Stimulated activated CD4-positive, alpha-beta T cell treated with anti-CD3 and anti-CD28 coated beads, Interleukin-12 subunit alpha, Interleukin-12 subunit beta, amount 100 ng/mL, for 4 hours (primary cell): ENCODE results near the gene NPHP4.

Source experiments
- DNase-seq: peaks from one replicate; pipeline ENCODE4 v3.0.0-alpha.2; 2020

NPHP4 gene

DNA sequence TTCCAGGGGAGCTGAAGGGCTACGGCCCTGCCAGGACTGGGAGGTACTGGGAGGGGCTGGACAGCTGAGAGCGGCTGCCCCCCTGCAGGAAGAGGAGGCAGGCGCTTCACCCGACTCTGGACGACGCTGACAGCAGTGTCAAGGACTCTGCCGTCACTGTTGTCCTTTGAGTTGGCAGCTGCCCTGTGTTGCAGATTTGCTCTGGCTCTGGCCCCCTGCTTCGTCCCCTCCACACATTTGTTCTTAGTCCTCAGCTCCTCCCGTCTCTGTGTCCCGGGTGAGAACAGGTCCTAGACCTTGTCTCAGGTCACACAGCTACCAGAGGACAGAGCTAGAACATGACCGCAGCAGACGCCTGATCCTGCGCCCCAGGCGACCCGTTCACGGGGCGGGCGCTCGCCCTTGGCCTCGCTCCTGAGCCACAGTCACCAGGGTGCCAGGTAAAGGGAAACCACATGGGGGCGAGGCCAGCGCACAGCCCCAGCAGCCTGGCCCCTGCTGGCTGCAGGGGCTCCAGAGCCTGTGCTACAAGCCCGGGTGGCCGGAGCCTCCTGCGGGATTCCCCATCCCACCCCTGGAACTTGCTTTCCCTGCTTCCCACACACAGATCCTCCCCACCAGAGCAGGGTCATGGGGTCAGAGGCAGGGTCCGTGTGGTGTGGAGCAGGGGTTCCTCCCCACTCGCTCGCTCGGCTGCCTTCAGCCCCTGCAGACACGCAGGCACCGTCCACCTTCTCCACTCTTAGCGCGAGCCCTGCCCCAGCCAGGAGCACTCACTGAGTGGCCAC lies 10.7 kb upstream of the NPHP4 start:
- no peak for DNase-seq

DNA sequence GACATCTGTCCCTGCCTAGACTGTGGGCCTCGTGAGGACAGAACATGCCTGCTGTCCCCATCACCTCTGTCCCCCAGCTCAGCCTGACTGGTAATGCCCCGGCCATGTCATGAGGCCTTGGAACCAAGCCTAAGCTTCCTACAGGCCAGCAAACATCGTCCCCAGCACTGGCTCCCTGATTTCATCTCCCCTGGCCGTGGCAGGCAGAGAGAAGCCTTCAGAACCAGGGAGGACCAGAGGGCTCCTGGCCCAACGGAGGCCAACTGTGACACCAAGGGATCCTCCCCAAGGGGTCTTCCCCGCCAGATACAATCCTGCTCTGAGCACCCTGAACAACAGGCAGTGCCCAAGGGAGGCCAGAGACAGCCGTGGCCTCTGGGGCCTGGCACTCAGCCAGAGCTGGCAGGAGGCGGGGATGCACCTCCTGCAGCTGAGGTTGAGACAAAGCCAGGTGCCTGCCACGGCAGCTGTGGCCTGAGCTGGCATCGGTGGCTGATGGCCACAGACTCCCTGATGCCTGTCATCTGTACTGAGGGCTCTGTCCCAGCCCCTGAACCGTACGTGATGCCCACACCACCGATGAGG lies 9.9 kb upstream of the NPHP4 start:
- DNase-seq = no peak

DNA sequence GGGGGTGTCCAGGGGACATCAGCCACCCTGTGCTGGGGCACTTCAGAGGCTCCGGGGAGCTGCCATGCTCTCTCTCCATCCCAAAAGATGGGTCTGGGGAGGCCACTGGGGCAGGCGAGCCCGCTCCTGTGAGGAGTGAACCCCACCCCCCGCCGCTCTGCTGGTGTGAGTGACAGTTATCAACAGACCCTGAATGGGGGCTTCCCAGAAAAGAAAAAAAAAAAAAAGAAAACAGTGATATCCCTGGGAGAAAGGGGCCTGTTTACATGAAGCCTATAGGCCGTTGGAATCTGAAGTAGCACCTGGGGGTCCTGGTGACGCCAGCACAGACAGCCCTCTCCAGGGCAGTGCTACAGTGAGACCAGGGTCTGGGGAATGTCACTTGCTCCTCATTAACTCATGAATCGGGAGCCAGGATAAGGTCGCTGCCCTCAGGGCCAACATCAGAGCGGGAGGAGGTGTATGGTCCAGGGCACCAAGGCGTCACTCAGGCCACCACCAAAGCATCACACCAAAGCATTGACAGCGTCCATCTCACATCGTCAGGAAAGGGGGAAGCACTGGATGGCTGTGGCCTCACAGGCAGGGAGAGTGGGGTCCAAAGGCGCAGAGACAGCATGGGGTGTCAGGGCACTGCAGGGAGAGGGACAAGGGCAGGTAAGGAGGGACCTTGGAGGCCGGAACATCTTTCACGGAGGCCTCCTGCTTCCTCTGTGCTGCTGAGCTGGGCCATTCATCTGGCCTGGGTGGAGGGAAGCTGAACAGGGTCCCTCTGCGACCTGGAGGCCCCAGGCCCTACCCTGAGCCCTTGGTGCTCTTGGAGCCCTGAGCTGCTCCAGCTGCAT lies 8.4 kb upstream of the NPHP4 start:
- no peak for DNase-seq

DNA sequence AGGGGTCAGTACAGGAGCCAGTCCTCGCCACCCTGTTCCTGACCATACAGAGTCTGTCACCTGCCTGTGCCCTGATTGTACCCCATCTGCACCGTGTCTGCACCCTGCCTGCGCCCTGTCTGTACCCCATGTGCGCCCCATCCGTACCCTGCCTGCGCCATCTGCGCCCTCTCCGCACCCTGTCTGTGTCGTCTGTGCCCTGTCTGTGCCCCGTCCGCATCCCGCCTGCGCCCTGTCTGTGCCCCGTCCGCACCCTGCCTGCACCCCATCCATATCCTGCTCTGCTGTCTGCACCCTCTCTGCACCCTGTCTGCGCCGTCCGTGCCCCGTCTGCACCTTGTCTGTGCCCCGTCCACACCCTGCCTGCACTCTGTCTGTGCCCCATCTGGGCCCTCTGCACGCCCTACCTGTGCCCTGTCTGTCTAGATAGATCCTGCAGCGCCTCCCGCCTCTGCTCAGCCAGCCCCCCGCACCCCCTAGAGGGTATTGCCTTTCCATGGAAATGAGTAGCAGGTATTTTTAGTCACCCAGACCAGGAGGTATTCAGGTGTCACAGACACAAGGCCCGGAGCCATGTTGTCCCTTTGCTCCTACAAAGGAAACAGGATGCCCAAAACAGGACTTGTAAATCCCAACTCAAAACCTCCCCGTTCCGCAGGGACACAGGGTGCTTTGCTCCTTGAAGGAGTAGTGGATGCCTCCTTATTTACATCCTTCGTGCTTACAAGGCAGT lies 7.7 kb upstream of the NPHP4 start:
- no peak for DNase-seq

DNA sequence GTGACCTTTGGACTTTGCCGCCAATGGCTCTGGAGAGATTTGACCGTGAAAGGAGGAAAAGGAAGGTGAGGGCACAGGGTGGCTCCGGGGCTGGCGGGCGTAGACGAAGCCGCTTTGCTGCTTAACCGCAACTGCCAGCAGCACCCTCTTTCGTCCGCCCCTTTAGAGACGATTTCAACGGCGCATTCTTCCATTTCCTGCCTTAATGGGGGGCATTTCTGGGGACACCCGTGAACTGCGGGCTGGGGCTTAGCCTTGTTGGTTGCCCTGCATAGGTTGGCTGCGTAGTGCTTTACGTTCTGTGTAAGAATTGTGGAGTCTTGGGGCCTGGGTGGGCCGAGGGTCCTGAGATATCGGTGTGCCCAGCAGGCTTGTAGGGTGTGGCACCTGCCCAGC lies 6.7 kb upstream of the NPHP4 start:
- DNase-seq = no peak

DNA sequence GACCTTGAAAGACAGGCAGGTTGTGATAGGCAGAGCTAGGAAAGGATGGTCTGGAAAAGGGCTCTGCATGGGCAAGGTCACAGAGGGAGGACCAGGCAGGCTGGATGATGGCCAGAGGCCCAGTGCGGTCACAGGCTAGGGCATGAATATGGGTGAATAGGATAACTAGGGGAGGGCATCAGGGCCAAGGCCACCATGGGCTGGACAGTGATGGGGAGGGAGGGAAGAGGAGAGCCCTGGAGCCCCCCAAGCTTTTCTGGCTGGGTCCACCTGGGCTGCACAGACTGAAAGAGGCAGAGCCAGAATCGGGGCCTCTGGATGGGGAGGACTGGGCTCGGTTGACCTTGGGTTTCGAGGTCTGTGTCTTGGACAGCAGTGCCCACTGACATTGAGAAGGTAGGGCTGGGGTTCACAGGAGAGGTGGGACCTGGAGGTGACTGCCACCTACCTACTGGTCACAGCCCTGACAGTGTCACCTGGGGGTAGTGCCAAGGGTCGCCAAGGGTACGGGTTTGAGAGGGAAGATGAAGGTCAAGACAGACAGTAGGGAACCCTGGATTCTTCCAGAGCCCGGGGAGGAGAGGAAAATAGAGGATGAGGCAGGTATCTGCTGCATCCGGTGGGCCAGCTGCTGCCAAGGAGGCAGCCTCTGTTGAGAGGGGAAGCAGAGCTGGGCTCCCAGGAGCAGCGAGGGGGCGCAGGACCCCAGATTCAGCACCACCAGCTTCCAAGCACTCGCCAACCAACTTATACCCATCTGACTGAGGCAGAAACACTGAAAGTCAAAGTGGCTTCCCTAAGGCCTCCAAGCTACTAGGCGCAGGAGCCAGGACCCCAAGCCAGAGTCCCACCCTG lies 6.1 kb upstream of the NPHP4 start:
- DNase-seq = no peak

DNA sequence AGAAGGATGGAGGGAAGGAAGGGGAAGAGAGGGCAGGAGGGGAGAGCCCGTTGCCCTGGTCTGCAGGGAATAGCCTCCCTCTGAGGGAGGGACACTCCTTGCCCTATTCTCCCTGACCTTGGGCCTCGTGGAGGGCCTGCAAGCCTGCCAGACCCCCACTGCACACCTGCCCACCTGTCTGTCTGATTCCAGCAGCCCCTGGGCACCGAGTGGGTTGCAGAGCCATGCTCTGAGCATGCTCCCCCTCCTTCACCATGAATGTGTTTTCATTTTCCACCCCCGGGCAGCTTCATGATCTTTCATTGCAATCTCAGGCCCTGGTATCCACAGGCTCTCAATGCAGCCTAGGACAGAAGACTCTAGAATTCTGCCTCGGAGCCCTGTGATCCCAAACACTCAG lies 5.1 kb upstream of the NPHP4 start:
- no peak for DNase-seq

DNA sequence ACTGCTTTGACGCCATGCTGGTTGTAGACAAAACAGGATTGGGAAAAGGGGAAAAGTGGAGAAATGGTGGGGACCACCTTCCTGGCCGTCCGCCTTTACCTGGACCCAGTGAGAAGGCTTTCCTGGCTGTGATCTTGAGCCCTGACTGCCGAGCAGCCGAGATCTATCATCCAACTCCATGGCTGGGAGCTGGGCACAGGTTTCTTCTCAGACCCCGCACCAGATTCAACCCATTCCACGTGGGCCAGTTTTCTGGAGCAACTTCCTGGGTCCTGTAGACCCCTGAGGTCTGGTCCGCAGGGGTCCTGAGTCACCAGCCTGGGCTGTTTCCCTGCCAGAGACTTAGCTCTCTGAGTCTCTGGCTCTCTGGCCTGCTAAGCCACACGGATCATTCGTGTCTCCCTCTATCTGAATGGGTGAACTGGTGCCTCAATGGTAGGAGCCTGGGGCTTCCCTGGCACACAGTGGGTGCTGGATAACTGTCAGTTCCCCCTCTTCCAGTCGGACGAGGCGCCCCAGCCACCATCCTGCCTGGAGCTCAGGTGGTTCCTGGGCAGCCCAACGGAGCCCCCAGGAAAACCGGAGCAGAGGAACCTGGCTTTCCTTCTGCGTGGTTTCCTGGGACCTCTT lies 4.5 kb upstream of the NPHP4 start:
- no peak for DNase-seq

DNA sequence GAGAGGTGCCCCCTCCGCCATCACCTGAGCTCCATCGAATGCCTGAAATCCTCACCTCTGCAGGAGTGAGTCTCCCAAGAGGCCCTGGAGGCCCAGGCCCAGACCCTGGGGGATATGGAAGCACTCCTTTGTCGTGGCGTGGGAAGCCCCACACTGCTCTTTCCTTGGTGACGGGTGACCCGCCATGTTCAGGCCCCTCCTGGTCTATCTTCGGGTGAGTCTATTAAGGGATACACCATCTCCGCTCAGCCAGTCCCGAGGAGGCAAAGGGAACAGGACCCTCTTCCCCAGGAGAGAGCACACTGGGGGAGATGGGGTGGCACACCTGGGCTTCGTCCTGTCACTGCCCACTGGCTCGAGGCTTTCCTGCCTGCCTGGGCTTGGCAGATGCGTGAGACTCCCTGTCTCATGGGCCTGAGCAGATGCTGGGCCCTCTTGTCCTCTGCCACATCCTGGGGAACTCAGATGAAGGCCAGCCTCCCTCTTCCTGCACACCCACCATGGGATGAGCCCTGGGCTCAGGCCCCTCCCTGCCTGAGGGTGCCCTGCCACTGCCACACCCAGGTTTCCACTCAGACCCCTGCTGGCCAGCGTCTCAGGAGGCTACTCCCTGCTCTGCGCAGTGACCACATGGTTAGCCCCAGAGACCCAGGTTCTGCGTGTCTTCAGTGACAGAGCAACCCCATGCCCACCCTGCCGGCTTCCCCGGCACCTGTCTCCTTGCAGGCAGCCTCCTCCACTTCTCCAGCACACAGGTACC lies 3.8 kb upstream of the NPHP4 start:
- no peak for DNase-seq

DNA sequence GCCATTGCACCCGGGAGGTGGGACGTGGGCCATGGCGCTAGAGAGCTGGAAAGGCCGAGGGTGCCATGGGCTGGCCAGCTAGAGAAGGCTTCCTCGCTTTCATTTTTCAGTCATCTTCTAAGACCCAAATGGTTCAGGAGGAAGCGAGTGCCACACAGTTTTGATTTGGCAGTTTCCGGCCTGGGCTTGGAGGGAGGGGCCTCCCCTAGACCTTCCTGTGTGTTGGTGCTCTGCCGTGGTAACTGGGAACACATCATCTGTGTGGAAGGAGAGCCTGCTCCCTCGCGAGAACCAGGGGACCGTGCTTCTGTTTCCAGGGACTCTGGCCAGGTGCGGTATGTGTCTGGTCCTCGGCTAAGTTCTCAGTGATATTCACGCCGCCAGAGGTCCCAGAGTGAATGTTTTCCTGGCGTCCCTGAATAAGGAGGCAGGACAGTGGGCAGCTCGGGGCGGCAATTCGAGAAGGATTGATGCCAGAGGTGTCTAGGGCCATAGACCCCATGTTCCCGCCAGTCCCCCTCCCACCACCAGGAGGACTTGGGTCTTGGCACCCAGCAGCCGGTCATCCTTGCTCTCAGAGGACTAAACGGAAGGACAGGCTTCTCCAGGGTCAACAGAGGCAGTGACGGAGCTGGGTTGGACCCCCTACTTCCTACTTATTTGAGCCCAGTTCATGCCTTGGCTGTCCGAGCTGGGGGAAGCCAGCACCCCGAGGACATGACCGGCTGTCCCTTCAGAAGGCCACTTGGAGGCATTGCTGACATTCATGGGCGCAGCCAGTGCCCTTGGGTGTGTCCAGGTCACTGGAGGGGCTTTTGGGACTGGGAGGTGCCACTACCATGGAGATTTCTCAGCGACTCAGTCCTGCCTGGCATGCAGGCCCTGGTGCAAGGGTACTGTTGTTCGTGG lies 2.7 kb upstream of the NPHP4 start:
- peak; percentile 40 for DNase-seq

DNA sequence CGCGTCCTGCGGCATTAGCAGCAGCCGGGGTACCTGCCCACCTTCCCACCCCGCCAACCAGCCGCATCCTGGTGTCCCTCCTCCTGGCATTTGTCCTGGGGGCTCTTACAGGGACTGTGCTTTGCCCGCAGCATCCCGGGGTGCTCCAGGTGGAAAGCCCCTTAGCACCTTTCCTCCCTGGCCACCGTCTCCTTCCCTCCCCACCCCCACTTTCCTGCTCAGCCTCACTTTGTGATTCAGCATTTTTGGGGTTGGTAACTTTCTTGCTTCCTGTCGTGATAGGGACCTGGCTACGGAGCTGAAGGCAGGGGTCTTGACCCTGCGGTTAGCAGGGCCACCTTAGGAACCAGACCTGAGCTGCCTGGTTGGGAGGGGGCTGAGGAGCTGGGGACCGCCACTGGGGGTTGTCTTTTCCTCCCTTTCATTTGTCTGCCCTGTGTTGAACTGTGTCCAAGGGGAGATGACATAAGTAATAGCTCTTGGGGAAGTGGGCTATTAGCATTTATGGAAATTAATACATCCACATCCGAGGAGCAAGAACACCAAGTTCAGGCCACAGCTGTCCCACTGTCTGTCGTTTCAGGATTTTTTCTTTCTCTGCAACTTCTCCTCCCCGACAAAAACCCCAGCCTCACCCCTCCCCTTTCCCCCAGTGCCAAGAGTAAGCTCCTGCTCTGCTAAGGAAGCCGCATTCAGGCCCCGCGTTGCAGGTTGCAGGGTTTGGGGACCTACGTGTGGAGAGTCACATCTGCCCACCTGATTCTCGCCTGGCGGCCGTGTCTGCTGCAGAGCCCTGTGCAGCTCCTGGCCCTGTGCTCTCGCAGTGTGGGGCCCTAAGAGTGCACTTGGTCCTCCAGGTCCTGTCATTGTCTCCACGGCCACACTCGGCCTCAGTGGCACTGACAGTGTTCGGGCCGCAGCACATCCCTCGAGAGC lies 1.6 kb upstream of the NPHP4 start:
- DNase-seq = peak; percentile 25

DNA sequence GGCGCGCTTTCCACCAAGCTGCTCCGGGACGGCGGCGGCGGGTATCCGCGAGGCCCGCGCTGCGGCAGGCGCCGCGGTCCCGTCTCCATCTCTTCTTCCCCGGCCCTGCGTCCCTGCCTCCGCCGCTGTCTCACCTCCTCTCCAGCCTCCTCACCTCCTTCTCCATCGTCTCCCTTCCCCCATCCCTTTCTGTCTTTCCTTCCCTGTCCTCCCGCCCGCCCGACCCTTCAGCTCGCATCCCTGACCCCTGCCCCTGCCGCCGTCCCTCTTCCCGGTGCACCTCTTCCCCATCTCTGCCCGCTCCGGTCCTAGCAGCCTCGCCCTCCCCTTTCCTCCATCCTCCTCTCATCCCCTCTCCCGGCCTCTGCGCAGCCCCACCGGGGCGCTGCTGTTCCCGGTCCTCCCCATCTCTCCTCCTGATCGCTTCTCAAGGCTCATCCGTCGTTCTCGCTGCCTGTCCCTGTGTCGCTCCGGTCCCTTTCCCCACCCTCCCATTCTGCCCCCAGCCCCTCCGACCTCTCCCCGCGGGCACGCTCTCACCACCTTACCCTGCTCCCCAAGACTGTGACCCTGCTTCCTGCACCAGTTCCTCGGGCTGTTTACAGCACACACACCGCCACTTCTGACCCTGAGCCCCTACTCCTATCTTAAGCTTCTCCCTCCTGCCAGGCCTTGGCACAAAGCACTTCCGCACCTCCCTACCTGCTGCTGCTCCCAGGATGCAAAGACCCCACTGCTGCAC lies 760 bp upstream of the NPHP4 start:
- DNase-seq = peak; percentile 7

DNA sequence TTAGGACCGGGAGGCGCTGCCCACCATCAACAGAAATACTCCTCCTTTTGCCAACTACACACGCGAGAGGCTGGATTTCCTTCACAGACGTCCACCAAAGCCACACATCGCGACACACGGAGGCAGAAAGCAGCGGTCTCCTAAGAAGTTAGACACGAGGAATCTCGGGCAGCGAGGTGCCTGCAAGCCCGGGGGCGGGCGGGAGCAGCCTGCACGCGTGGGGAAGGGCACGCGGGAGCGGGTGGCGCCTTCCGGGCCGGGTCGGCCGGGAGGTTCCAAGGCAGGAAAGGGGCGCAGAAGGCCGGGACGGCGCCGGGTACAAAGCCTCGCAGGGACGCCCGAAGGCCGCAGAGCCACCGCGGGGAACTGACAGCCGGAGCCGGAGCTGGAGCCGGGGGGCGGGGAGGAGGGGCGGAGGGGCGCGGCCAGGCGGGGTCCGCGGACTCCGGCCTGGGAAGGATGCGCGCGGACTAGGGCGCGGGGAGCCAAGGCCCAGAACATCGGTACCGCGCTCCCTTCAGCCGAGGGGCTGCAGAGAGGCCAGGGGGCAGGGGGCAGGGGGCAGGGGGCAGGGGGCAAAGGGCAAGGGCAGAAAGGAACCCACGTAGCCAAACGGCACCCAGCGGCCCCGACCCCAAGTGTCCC lies 722 bp downstream of the NPHP4 start:
- DNase-seq = peak; percentile 39

DNA sequence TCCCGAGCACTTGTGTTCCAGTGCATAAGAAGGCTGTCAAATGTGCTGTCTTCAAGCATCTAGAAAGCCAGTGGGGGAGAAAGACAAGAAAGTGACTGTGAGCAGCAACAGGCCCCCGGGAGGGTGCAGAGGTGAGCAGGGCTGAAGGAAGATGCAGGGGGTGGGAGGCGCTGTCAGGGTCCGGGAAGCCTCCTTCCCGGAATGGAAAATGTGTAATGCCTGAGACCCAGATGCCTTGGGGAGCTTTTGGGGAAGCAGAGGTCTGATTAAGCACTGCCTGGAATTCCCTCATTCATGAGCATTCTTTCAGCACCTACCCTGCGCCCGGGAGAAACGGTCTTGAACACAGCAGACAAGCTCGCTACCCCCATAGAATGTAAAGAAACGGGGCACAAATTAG lies 1.3 kb downstream of the NPHP4 start:
- DNase-seq = no peak

DNA sequence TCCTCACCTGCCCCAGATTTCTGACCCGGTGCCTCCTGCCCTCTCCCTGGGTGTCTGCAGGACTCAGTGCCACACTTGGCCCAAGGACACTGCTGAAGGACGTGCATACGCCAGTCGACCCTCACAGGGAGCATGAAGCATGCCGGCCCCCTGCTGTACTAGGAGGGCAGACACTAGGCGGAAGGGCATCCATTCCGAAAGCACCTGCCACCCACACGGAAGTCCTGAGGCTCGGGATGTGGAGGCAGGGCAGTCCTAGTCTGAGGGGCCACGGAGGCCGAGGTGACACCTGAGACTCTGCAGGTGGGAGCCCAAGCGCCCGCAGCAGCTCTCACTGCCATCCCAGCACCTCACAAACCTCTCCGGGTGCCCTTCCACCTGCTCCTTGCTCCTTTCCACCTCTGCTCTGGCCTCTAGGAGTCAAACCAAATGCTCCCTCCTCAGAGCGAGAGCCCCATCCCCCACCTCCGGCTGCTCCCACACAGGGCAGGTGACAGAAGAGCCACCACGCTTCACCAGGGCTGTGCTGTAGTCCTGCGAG lies 2.4 kb downstream of the NPHP4 start:
- no peak for DNase-seq

DNA sequence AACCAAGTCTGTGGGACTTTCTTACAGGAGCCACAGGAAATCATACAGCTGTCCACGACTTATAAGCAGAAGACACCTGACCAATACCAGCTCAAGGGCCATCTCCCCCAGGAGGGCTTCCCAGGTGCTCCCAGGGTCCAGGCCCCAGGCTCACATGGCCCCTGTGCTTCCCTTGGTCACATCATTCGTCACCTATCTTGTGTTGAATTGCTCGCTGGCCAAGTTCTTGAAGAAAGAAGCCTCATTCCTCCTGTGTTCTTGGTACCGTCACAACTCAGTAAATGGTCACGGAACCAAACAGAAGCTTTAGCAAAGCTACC lies 3.0 kb downstream of the NPHP4 start:
- no peak for DNase-seq

DNA sequence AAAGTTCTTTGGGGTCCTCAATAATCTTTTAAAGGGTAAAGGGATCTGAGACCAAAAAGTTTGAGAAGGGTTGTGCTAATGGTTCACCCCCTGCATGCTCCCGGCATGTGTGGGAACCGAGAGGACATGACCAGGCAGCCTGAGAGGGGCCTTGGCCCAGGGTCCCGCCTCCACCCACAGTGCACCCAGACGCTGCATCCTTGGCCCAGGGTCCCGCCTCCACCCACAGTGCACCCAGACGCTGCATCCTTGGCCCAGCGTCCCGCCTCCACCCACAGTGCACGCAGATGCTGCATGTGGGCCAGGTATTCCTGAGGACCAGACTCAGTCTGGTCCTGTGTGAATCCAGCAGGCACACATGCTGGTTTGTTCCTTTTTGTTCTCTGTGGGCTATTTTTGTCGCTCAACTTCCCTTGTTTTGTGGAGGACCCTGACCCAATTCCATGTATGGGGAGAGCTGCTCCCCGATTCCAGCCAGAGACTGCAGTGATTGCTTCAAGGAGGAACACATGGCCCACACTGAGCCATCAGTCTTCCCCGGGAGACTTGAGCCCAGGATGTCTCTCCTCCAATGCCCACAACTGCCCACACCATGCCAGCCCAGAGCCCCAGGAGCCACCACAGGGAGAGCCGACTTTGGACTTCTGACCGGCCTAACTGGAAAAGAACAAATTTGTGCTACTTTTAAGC lies 3.5 kb downstream of the NPHP4 start:
- no peak for DNase-seq
